GM12872 (cell line): ENCODE results near the gene MARCHF4.

Source experiments
- CTCF ChIP-seq: IDR thresholded peaks from 3 replicates; pipeline ENCODE4 v1.5.1; 2011; ENCODE audit warnings: low read depth, mild to moderate bottlenecking, low read length, moderate library complexity; ENCODE audit not compliant: insufficient read depth

Gene MARCHF4

GRCh38 chr2:216402751-216403150, 30.5 kb upstream of the MARCHF4 start:
- TF ChIP-seq CTCF: no peak

- TF ChIP-seq CTCF: no peak
Observed at GRCh38 chr2:216399621-216400020, 27.3 kb upstream of the MARCHF4 start.

- TF ChIP-seq CTCF: no peak
Observed at GRCh38 chr2:216394881-216395280, 22.6 kb upstream of the MARCHF4 start.

GRCh38 chr2:216392945-216393840, 20.9 kb upstream of the MARCHF4 start:
- no peak for TF ChIP-seq CTCF

GRCh38 chr2:216392018-216392562, 19.8 kb upstream of the MARCHF4 start:
- no peak for TF ChIP-seq CTCF

- TF ChIP-seq CTCF: no peak
Observed at GRCh38 chr2:216391401-216391800, 19.1 kb upstream of the MARCHF4 start.

GRCh38 chr2:216389570-216389969, 17.3 kb upstream of the MARCHF4 start:
- no peak for TF ChIP-seq CTCF
